Measurements from ENCODE around the gene CD40.
A peak's percentile ranks its signal among the peaks of the same experiment; 100 is the strongest.

Gene CD40

DNA sequence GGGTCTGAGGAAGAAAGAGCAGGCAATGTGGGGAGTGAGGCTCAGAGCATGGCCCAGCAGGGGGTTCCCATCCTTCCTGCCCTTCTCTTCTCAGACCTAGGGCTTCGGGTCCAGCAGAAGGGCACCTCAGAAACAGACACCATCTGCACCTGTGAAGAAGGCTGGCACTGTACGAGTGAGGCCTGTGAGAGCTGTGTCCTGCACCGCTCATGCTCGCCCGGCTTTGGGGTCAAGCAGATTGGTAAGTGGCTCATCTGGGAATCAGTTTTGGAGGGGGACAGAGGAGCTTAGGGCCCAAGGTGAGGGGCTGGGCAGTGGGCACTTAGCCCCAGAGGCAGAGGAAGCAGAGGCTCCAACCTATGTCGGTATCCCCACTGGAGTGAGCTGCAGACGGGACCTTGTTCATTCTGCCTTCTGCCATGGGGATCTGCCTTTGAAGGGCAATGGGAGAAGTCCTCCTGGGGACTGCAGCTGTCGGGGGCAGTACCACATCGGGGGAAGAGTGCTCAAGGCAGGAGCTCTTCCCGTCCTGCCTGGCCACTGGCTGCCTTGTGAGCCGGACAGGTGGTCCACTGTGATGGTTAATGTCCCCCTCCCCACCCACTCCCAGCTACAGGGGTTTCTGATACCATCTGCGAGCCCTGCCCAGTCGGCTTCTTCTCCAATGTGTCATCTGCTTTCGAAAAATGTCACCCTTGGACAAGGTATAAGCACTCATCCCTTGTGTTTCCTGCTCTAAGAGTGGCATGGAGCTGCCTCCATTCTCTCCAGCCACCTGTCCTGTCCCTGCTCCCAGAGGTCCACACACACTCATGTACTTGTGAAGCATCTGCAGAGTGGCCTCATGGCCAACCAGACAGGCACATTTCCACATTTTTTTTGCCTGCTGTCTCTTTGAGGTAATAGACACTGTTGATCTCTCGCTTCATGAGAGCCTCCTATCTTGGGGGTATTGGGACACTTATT is 4.7 kb downstream of the CD40 start:
- DNase-seq (ENCODE audit: low read depth in 3 of 3, low spot score in 1 of 3), result no peak

GRCh38 chr20:46123482-46124245 is 5.5 kb downstream of the CD40 start:
- DNase-seq (ENCODE audit: low read depth in 3 of 3, low spot score in 1 of 3), result no peak

DNA sequence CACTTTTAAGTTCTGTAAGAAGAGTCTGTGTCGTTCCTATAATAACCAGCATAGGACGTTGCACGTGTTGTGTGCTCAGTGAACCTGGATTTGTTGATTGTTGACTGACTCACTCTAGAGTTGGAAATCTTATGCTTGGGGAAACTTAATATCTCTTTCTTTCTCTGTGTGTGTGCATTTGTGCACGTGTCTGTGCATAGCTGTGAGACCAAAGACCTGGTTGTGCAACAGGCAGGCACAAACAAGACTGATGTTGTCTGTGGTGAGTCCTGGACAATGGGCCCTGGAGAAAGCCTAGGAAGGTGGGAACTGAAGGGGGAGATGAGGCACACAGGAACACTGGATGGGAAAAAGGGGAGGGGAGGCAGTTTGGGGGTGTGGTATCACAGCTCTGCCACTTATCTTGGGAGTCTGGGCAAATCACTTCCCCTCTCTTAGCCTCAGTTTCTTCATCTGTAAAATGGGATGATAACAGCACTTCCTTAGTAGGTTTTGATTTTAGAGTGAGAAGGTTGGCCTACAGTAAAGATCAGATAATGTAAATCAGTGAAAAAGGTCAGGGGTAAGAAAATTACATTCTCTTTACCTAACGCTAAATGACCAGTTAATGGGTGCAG is 8.4 kb downstream of the CD40 start:
- DNase-seq (ENCODE audit: low read depth in 3 of 3, low spot score in 1 of 3), result no peak

GRCh38 chr20:46127396-46128010 is 9.4 kb downstream of the CD40 start:
- no peak for DNase-seq (ENCODE audit: low read depth in 3 of 3, low spot score in 1 of 3)

DNA sequence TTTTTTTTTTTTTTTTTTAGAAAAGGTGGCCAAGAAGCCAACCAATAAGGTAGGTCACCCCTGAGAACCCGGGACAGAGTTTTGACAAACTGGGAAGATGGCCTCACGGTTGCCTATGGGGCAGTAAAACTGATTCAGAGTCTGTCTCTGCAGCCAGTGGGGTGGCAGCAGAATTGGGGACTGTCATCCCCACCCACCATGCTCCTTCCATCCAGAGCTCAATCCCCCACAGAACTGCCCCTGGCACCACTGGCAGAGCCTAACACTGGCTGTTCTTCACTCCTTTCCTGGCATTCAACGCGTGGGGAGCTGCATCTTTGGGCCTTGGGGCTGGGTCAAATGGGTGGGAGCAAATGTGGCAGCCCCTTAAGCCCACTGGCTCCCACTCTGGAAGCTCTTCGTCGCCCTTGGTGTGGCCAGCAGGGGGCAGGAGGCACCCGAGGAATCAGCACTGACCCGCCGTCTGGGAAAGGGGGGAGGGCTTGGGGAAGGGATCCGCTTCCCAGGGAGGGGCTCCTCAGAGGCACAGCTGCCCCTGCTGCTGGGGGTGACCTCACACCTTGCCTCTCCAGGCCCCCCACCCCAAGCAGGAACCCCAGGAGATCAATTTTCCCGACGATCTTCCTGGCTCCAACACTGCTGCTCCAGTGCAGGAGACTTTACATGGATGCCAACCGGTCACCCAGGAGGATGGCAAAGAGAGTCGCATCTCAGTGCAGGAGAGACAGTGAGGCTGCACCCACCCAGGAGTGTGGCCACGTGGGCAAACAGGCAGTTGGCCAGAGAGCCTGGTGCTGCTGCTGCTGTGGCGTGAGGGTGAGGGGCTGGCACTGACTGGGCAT is 10.4 kb downstream of the CD40 start:
- DNase-seq (ENCODE audit: low read depth in 3 of 3, low spot score in 1 of 3), result no peak

- no peak for DNase-seq (ENCODE audit: low read depth in 3 of 3, low spot score in 1 of 3)
Measured at GRCh38 chr20:46129955-46130481, 11.9 kb downstream of the CD40 start.

GRCh38 chr20:46130534-46130933 is 12.4 kb downstream of the CD40 start:
- DNase-seq (ENCODE audit: low read depth in 3 of 3, low spot score in 1 of 3), result no peak

GRCh38 chr20:46131396-46131795 is 13.3 kb downstream of the CD40 start:
- no peak for DNase-seq (ENCODE audit: low read depth in 3 of 3, low spot score in 1 of 3)

- peak in 2 of 3 donors; percentile 22 to 43 for DNase-seq (ENCODE audit: low read depth in 3 of 3, low spot score in 1 of 3)
Measured at GRCh38 chr20:46132705-46133120, 14.6 kb downstream of the CD40 start.

GRCh38 chr20:46133886-46134654 is 16.0 kb downstream of the CD40 start:
- no peak for DNase-seq (ENCODE audit: low read depth in 3 of 3, low spot score in 1 of 3)

DNA sequence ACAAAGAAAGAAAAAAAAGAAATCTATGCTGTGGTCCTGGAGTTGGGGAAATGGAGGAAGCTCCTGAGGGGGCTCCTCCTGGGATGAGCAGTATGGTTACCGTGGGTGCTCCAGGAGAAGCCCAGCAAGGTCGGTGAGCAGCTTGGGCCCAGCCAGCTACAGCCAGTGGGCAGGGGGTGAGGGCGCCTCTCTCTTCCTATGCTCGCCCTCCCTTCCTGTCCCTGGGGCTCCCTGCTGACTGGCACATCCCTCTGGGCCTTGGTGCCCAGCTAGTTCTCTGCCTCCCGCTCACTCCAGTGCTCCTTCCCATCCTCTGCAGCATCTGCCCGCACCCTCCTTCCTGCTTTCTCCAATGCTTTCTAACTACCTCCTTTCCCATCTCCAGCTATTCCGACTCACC is 16.6 kb downstream of the CD40 start:
- DNase-seq (ENCODE audit: low read depth in 3 of 3, low spot score in 1 of 3), result no peak

DNA sequence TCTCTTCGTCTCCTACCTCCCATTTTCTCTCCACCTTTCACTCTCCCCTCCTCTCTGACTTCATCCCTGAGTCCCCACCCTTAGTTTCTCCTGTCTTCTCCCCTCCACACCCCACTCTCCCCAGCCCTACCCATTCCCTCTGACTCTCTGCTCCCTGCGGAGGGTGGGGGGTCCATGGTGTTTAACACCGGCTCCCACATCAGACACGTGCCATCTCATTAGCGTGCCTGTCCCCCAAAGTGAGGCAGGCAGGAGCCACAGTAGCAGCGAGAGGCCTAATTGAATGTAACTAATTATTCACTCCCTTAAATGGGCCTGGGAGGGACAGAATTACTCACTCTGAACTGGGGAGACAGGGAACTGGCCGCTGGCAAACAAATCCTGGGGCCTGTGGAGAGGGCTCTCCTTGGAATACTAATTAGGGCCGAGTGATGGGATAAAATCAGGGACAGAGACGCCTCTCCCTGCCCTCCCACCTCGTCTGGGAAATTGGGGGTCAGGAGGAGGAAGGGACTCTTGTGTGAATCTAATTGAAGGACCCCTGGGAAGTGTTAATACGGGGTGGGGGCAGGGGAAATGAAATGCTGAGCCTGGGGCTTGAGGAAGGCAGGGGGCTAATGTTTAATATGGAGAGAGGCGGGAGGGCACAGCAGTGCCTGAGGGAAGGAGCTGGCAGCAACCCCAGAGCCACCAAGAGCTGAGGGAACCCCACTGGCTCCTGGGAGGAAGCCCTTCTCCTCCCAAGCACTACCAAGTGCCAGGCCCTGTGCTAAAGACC is 17.9 kb downstream of the CD40 start:
- no peak for DNase-seq (ENCODE audit: low read depth in 3 of 3, low spot score in 1 of 3)

- DNase-seq (ENCODE audit: low read depth in 3 of 3, low spot score in 1 of 3), result no peak
Measured at GRCh38 chr20:46137816-46138215, 19.7 kb downstream of the CD40 start.

- DNase-seq (ENCODE audit: low read depth in 3 of 3, low spot score in 1 of 3), result no peak
Measured at GRCh38 chr20:46139266-46139889, 21.3 kb downstream of the CD40 start.

DNA sequence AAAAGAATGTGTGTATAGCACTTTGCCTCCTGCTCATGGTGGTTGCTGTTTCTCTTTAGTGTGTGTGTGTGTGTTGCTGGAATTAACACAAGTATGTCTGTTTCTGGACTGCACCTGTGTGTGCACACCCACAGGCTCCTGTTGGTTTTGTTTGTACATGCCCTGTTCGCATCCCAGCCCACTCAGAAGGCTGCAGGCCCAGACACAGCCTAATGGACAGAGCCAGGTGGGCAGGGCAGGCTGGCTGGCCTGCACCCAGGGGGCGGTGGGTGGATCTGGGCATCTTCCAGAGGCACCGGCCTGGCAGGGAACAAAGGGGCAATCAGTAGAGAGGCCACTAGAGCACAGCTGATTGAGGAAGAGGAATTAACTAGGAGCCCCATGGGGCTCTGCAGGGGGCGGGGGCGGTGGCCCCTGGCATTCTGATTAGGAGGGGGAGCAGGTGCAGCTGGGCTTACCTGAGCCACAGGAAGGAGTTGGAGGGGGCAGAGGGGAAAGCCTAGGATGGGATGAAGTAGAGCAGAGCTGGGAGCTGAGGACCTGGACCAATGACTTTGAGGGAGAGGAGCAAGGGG is 21.9 kb downstream of the CD40 start:
- no peak for DNase-seq (ENCODE audit: low read depth in 3 of 3, low spot score in 1 of 3)

GRCh38 chr20:46142124-46142523 is 24.0 kb downstream of the CD40 start:
- DNase-seq (ENCODE audit: low read depth in 3 of 3, low spot score in 1 of 3), result no peak

DNA sequence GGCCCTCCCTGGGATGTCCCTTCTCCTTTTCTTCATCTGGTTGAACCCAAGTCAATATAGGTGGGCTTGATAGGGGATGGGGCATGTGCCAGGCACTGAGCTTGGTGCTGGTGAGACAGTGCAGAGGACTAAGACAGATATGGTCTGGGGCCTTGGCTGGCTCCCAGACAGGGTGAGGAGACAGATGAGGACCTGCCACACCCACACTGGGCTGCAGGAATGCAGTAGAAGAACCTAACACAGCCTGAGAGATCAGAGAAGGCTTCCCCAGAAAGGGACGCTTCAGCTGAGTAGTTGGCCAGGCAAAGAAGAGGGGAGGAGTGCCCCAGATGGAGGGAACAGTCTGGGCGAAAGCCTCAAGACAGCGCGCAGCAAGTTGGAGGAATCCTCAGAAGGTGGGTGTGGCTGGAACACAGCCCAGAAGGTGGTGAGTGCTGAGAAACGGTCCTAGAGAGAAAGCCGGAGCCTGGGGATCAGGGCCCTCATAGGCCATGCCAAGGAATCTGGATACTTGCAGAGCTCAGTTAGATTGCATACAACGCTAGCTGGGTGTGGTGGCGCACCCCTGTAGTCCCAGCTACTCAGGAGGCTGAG is 26.4 kb downstream of the CD40 start:
- DNase-seq (ENCODE audit: low read depth in 3 of 3, low spot score in 1 of 3), result no peak

Data from stimulated activated CD4-positive, alpha-beta T cell treated with anti-CD3 and anti-CD28 coated beads, TNF-alpha, amount 100 ng/mL, for 1 hour (primary cell).